Vagina (tissue), 2 donors: ENCODE data around the gene SNRPB. TPM values are rescaled to one million over a fixed set of nuclear protein-coding genes. Genes with fewer than 3 reads are reported as not detected.
A peak's percentile ranks its signal among the peaks of the same experiment; 100 is the strongest.

Experiments
- DNase-seq, 2 donors: peaks; one replicate each; pipeline ENCODE4 v3.0.0-alpha.2; 2017; ENCODE audit errors: extremely low spot score in 2 of 2
- H3K27ac ChIP-seq: fragments of 200-600 bp; sonication (generic); one replicate; pipeline ENCODE4 v1.5.1; 2019
- H3K27me3 ChIP-seq: fragments of 200-600 bp; sonication (generic); one replicate; pipeline ENCODE4 v1.5.1; 2019
- H3K36me3 ChIP-seq, 2 donors: fragments of 200-600 bp; sonication (generic); one replicate each; pipeline ENCODE4 v1.5.1; 2017 to 2019
- H3K4me1 ChIP-seq: fragments of 200-600 bp; sonication (generic); one replicate; pipeline ENCODE4 v1.5.1; 2019
- H3K4me3 ChIP-seq, 2 donors: fragments of 200-600 bp; sonication (generic); 1 replicate in 1 of 2; 2 replicates in 1 of 2; pipeline ENCODE4 v1.5.1; 2016 to 2019
- H3K9me3 ChIP-seq: fragments of 200-600 bp; sonication (generic); one replicate; pipeline ENCODE4 v1.5.1; 2019
- POLR2A ChIP-seq, 2 donors: fragments of 450-650 bp; IDR thresholded peaks; one replicate each; pipeline ENCODE4 v1.6.1; 2017; ENCODE audit warnings: antibody characterized with exemption in 2 of 2, mild to moderate bottlenecking in 2 of 2, moderate library complexity in 2 of 2
- POLR2AphosphoS5 ChIP-seq, 2 donors: sonication (generic); formaldehyde crosslinking; IDR thresholded peaks; one replicate each; pipeline ENCODE4 v1.9.0; 2017; ENCODE audit warnings: antibody characterized with exemption in 2 of 2, mild to moderate bottlenecking in 2 of 2, low read depth in 1 of 2; ENCODE audit not compliant: insufficient read depth in 1 of 2
- intact Hi-C: fragments of 100-400 bp; cut with DNase I; formaldehyde crosslinking; loops from one replicate; pipeline ENCODE4 v1.15.1; 2023
- total RNA-seq: library from RNA; depleted of rRNA; stranded (reverse); fragments of >200 nt; gene quantifications from one replicate; pipeline ENCODE4 v1.2.3, GENCODE V29; 2016
- TF ChIP-seq, protein P1 (sequence below), 3 experiments: fragments of 450-650 bp in 2 of 3; fragments of 200-600 bp in 1 of 3; sonication (generic) in 1 of 3; IDR thresholded peaks; one replicate each; pipeline ENCODE4 v1.5.1; 2017 to 2019; ENCODE audit warnings: antibody characterized with exemption in 3 of 3, mild to moderate bottlenecking in 2 of 3, moderate library complexity in 2 of 3

The SNRPB gene
- total RNA-seq, 1 donor from 2014 or later: 173 TPM

- H3K27me3 ChIP-seq: no peaks in the 10 kb centered on the region
- H3K36me3 ChIP-seq: peaks cover 0 to 8% of the 10 kb centered on the region in 2 donors
- no peak overlapping the region for H3K27ac ChIP-seq
- H3K4me3 ChIP-seq: no peak overlapping the region
- TF ChIP-seq POLR2A (IDR thresholded peaks at IDR 0.05): no peak
- intact Hi-C loops: no loop called here
- no peak for DNase-seq
- no peaks in the 10 kb centered on the region for H3K9me3 ChIP-seq
- H3K4me1 ChIP-seq: no peaks in the 10 kb centered on the region
Measured at GRCh38 chr20:2475850-2476741, 5.5 kb upstream of the SNRPB start.

- intact Hi-C loops: no loop called here
- TF ChIP-seq POLR2A (IDR thresholded peaks at IDR 0.05) (no peak), POLR2AphosphoS5 (IDR thresholded peaks at IDR 0.05; ENCODE audit: insufficient read depth in 1 of 2, low read depth in 1 of 2) (no peak)
- Histone ChIP-seq H3K4me1 (peaks cover 14% of the 10 kb centered on the region), H3K36me3 (no peaks in the 10 kb centered on the region), H3K9me3 (no peaks in the 10 kb centered on the region), H3K27me3 (no peaks in the 10 kb centered on the region), H3K4me3 (no peak overlapping the region), H3K27ac (no peak overlapping the region)
- no peak for DNase-seq
Measured at GRCh38 chr20:2473516-2473915, 2.9 kb upstream of the SNRPB start.

- intact Hi-C loops: loop anchor here (10.0 kb wide), 1 partner anchor 585 kb away; no protein-coding TSS in a partner anchor
Measured at GRCh38 chr20:2469991-2470422, 582 bp downstream of the SNRPB start.

GRCh38 chr20:2468581-2469407 is 1.8 kb downstream of the SNRPB start:
- DNase-seq: no peak
- intact Hi-C loops: loop anchor here (10.0 kb wide), 1 partner anchor 584 kb away; no protein-coding TSS in a partner anchor
- H3K27me3 ChIP-seq: no peaks in the 10 kb centered on the region
- H3K36me3 ChIP-seq: peaks cover 0 to 45% of the 10 kb centered on the region in 2 donors
- no peaks in the 10 kb centered on the region for H3K9me3 ChIP-seq
- H3K4me3 ChIP-seq: peak overlapping the region; percentile 80 to 84
- TF ChIP-seq POLR2A (IDR thresholded peaks at IDR 0.05) (no peak), POLR2AphosphoS5 (IDR thresholded peaks at IDR 0.05; ENCODE audit: insufficient read depth in 1 of 2, low read depth in 1 of 2) (no peak)
- TF ChIP-seq, protein P1, sequence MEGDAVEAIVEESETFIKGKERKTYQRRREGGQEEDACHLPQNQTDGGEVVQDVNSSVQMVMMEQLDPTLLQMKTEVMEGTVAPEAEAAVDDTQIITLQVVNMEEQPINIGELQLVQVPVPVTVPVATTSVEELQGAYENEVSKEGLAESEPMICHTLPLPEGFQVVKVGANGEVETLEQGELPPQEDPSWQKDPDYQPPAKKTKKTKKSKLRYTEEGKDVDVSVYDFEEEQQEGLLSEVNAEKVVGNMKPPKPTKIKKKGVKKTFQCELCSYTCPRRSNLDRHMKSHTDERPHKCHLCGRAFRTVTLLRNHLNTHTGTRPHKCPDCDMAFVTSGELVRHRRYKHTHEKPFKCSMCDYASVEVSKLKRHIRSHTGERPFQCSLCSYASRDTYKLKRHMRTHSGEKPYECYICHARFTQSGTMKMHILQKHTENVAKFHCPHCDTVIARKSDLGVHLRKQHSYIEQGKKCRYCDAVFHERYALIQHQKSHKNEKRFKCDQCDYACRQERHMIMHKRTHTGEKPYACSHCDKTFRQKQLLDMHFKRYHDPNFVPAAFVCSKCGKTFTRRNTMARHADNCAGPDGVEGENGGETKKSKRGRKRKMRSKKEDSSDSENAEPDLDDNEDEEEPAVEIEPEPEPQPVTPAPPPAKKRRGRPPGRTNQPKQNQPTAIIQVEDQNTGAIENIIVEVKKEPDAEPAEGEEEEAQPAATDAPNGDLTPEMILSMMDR (IDR thresholded peaks at IDR 0.05): no peak
- H3K27ac ChIP-seq: no peak overlapping the region
- peaks cover 25% of the 10 kb centered on the region for H3K4me1 ChIP-seq

More at GRCh38 chr20:2469991-2470422, 582 bp downstream of the SNRPB start:
- no peak for DNase-seq
- Histone ChIP-seq H3K4me3 (peak overlapping the region; percentile 80 to 84), H3K4me1 (peaks cover 25% of the 10 kb centered on the region), H3K9me3 (no peaks in the 10 kb centered on the region), H3K36me3 (peaks cover 0 to 33% of the 10 kb centered on the region in 2 donors), H3K27ac (peak overlapping the region; percentile 92), H3K27me3 (no peaks in the 10 kb centered on the region)
- TF ChIP-seq, protein P1 (IDR thresholded peaks at IDR 0.05): no peak
- TF ChIP-seq POLR2A (IDR thresholded peaks at IDR 0.05) (no peak), POLR2AphosphoS5 (IDR thresholded peaks at IDR 0.05; ENCODE audit: insufficient read depth in 1 of 2, low read depth in 1 of 2) (no peak)

GRCh38 chr20:2467412-2467811 is 3.2 kb downstream of the SNRPB start:
- intact Hi-C loops: loop anchor here (10.0 kb wide), 1 partner anchor 583 kb away; no protein-coding TSS in a partner anchor
- Histone ChIP-seq H3K27ac (no peak overlapping the region), H3K9me3 (no peaks in the 10 kb centered on the region), H3K4me1 (peaks cover 25% of the 10 kb centered on the region), H3K36me3 (peaks cover 0 to 59% of the 10 kb centered on the region in 2 donors), H3K4me3 (no peak overlapping the region), H3K27me3 (no peaks in the 10 kb centered on the region)
- no peak for DNase-seq
- TF ChIP-seq, protein P1 (IDR thresholded peaks at IDR 0.05): no peak
- no peak for TF ChIP-seq POLR2A (IDR thresholded peaks at IDR 0.05)
- TF ChIP-seq POLR2AphosphoS5 (IDR thresholded peaks at IDR 0.05; ENCODE audit: insufficient read depth in 1 of 2, low read depth in 1 of 2): no peak
